Activated B cell treated with CpG ODN at 0.5 μM for 24 hours (primary cell): ENCODE measurements around the gene SCN8A. TPM values are rescaled to one million over a fixed set of nuclear protein-coding genes. Genes with fewer than 3 reads are reported as not detected.

Experiments
- ATAC-seq: fragments of 200-7000 bp; cut with Tn5 transposase; one replicate; pipeline ENCODE4 v1.10.0; 2021; ENCODE audit warnings: low read depth, mild to moderate bottlenecking, moderate library complexity
- CTCF ChIA-PET: fragments of 350-600 bp; sonication (Branson Sonifier 250); formaldehyde crosslinking; loops from one replicate; lab custom pipeline; 2021; ENCODE audit warnings: antibody characterized with exemption; lab: Charles Lee
- POLR2A ChIA-PET: fragments of 350-600 bp; sonication (Branson Sonifier 250); formaldehyde crosslinking; loops from one replicate; lab custom pipeline; 2021; ENCODE audit warnings: antibody characterized with exemption; lab: Charles Lee
- DNase-seq: peaks from one replicate; pipeline ENCODE4 v3.0.0; 2022
- H3K27ac Mint-ChIP-seq: one replicate; pipeline ENCODE4 v1.8.0; 2020; ENCODE audit warnings: mixed read lengths
- H3K27me3 Mint-ChIP-seq: one replicate; pipeline ENCODE4 v1.8.0; 2021; ENCODE audit warnings: mixed read lengths
- H3K36me3 Mint-ChIP-seq: one replicate; pipeline ENCODE4 v1.8.0; 2021; ENCODE audit warnings: low read depth, mixed read lengths
- H3K4me1 Mint-ChIP-seq: one replicate; pipeline ENCODE4 v1.8.0; 2021; ENCODE audit warnings: mixed read lengths
- H3K4me3 Mint-ChIP-seq: one replicate; pipeline ENCODE4 v1.8.0; 2020; ENCODE audit warnings: mild to moderate bottlenecking, mixed read lengths
- H3K9me3 Mint-ChIP-seq: one replicate; pipeline ENCODE4 v1.8.0; 2020; ENCODE audit warnings: mixed read lengths
- intact Hi-C: fragments of 100-400 bp; cut with micrococcal nuclease; formaldehyde crosslinking; loops from one replicate; pipeline ENCODE4 v1.15.1; 2024
- total RNA-seq: library from RNA; stranded (reverse); gene quantifications from 2 replicates; pipeline ENCODE4 v1.2.3, GENCODE V29; 2022
- TF ChIP-seq, protein P1 (sequence below): fragments of 200-600 bp; IDR thresholded peaks from one replicate; pipeline ENCODE4 v1.8.0; 2022; ENCODE audit warnings: antibody characterized with exemption, mild to moderate bottlenecking

The SCN8A gene
- total RNA-seq, 1 donor from 2014 or later: 0.86 TPM

- TF ChIP-seq, protein P1, sequence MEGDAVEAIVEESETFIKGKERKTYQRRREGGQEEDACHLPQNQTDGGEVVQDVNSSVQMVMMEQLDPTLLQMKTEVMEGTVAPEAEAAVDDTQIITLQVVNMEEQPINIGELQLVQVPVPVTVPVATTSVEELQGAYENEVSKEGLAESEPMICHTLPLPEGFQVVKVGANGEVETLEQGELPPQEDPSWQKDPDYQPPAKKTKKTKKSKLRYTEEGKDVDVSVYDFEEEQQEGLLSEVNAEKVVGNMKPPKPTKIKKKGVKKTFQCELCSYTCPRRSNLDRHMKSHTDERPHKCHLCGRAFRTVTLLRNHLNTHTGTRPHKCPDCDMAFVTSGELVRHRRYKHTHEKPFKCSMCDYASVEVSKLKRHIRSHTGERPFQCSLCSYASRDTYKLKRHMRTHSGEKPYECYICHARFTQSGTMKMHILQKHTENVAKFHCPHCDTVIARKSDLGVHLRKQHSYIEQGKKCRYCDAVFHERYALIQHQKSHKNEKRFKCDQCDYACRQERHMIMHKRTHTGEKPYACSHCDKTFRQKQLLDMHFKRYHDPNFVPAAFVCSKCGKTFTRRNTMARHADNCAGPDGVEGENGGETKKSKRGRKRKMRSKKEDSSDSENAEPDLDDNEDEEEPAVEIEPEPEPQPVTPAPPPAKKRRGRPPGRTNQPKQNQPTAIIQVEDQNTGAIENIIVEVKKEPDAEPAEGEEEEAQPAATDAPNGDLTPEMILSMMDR: no peak
- peaks cover 10% of the 10 kb centered on the region for H3K27me3 Mint-ChIP-seq
- H3K4me3 Mint-ChIP-seq: no peak overlapping the region
- CTCF ChIA-PET: no interaction called here
- DNase-seq (no peak), ATAC-seq (no peak)
- no peaks in the 10 kb centered on the region for H3K9me3 Mint-ChIP-seq
- H3K4me1 Mint-ChIP-seq: no peaks in the 10 kb centered on the region
- no peaks in the 10 kb centered on the region for H3K36me3 Mint-ChIP-seq
- intact Hi-C loops: no loop called here
- H3K27ac Mint-ChIP-seq: no peak overlapping the region
- POLR2A ChIA-PET: no interaction called here
Observed at GRCh38 chr12:51666696-51667095, 75.7 kb downstream of the SCN8A start.

DNA sequence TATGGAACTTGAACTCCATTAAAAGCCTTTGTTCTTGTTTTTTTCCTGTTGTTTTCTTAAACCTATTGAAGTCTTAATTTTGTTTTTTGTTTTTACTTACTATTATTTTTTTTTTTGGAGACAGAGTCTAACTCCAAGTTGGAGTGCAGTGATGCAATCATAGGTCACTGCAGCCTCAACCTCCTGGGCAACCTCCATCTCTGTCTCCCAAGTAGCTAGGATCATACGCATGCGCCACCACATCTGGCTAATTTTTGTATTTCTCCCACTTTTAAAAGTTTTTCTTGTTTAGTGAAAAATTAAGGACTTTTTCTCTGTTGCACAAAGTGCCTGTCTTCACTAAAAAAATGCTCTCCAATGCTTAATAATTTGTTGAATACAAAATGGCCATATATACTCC, 76.2 kb downstream of the SCN8A start:
- DNase-seq: no peak
- CTCF ChIA-PET: no interaction called here
- TF ChIP-seq, protein P1: no peak
- H3K4me1 Mint-ChIP-seq: no peaks in the 10 kb centered on the region
- peaks cover 10% of the 10 kb centered on the region for H3K27me3 Mint-ChIP-seq
- POLR2A ChIA-PET: no interaction called here
- no peaks in the 10 kb centered on the region for H3K9me3 Mint-ChIP-seq
- no peaks in the 10 kb centered on the region for H3K36me3 Mint-ChIP-seq
- H3K4me3 Mint-ChIP-seq: no peak overlapping the region
- H3K27ac Mint-ChIP-seq: no peak overlapping the region
- intact Hi-C loops: no loop called here
- ATAC-seq: no peak

- no peak overlapping the region for H3K4me3 Mint-ChIP-seq
- ATAC-seq (no peak), DNase-seq (no peak)
- no peaks in the 10 kb centered on the region for H3K36me3 Mint-ChIP-seq
- peaks cover 11% of the 10 kb centered on the region for H3K27me3 Mint-ChIP-seq
- ChIA-PET POLR2A (no interaction called here), CTCF (no interaction called here)
- H3K27ac Mint-ChIP-seq: no peak overlapping the region
- intact Hi-C loops: no loop called here
- no peaks in the 10 kb centered on the region for H3K9me3 Mint-ChIP-seq
- TF ChIP-seq, protein P1: no peak
- H3K4me1 Mint-ChIP-seq: no peaks in the 10 kb centered on the region
Observed at GRCh38 chr12:51669271-51669670, 78.2 kb downstream of the SCN8A start.

- H3K4me1 Mint-ChIP-seq: no peaks in the 10 kb centered on the region
- ChIA-PET CTCF (no interaction called here), POLR2A (no interaction called here)
- no peaks in the 10 kb centered on the region for H3K36me3 Mint-ChIP-seq
- no peak for DNase-seq
- no peak overlapping the region for H3K27ac Mint-ChIP-seq
- TF ChIP-seq, protein P1: no peak
- no peak for ATAC-seq
- no peak overlapping the region for H3K4me3 Mint-ChIP-seq
- no peaks in the 10 kb centered on the region for H3K9me3 Mint-ChIP-seq
- intact Hi-C loops: no loop called here
- peaks cover 11% of the 10 kb centered on the region for H3K27me3 Mint-ChIP-seq
Observed at GRCh38 chr12:51669996-51670395, 79.0 kb downstream of the SCN8A start.

- no peak overlapping the region for H3K4me3 Mint-ChIP-seq
- intact Hi-C loops: no loop called here
Observed at GRCh38 chr12:51672334-51672733, 81.3 kb downstream of the SCN8A start.

More at GRCh38 chr12:51672334-51672733, 81.3 kb downstream of the SCN8A start:
- ChIA-PET CTCF (no interaction called here), POLR2A (no interaction called here)
- Mint-ChIP-seq H3K4me1 (no peaks in the 10 kb centered on the region), H3K36me3 (no peaks in the 10 kb centered on the region), H3K27ac (no peak overlapping the region), H3K9me3 (no peaks in the 10 kb centered on the region), H3K27me3 (peaks cover 11% of the 10 kb centered on the region)
- no peak for DNase-seq
- ATAC-seq: no peak
- TF ChIP-seq, protein P1: no peak
